AML-193 (cell line): ENCODE measurements around the gene CDC45.

Experiments used
- DNase-seq, 2 experiments: peaks; one replicate each; lab custom pipeline; 2025; lab: John Stamatoyannopoulos, UW

Gene CDC45

DNA sequence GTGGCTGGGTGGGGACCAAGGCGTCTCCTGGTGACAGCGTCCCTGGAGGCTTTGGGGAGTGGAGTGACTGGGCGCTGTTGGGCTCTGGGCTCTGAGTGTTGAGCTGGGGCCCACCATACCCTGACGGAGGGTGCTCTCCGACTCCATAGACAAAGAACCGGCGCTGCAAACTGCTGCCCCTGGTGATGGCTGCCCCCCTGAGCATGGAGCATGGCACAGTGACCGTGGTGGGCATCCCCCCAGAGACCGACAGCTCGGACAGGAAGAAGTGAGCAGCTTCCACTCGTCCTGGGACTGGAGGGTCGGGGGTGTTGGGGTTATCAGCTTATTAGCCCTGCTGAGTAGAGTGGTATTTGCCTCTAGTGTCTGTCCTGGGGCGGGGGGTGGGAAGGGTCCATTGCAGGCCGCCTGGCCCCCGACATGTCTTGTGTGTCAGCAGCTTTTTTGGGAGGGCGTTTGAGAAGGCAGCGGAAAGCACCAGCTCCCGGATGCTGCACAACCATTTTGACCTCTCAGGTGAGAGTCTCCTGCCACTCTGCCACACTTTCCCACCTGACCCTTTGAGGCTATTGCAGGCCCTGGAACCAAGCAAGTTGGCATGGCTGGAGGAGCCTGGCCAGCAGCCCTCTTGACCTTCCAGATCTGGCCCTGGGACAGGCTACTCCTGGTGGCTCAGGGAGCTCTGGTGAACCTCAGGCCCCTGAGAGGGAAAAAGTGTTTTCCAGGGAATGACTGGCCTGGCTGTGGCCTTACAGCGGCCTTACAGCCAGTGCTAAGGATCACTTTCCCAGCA lies 36.9 kb downstream of the CDC45 start:
- DNase-seq, result no peak

DNA sequence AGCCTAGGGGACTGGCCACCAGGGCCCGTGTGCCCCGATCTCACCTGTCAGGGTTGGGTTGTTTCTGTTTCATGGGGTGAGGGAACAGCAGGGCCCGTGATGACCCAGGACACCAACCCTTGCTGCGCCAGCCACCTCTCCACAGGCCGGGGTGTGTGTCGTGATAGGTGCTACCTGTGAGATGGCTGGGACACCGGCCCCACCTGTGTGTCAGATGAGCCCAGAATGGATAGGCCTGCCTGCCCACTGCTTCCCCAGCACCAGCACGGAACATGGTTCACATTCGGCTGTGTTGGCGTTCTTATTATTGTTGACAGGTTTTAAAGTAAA lies 37.4 kb downstream of the CDC45 start:
- DNase-seq, result no peak

DNA sequence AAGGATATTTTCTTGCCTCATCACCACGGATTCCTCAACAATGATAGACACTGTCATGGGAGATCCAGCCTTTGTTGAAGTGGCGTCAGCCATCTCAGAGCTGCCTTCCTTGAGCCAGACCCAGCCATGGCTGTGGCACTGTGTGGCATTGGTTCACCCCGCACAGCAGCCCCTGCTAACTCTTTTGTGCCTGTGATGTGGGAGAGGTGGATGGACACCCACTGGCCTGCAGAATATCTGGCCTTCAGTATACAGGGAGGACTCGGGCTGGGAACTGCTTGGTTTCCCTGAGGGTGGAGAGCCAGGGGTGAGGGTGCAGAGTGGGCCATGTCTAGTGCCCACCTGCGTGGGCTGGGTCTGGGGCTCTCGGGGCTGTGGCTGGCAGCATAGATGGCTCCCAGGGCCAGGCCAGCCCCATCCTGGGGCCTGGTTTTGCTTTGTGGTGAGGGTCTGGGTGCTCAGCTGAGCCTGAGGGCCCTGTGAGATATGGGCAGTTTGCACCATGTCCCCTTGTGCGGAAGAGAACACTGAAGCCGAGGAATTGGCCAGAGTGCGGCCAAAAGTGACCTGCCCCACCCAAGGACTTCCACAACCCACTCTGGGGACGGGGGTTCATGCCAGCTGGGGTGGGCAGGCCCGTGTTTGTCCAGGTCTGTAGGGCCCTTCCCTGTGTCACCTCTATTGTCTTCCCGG lies 38.3 kb downstream of the CDC45 start:
- no peak for DNase-seq

DNA sequence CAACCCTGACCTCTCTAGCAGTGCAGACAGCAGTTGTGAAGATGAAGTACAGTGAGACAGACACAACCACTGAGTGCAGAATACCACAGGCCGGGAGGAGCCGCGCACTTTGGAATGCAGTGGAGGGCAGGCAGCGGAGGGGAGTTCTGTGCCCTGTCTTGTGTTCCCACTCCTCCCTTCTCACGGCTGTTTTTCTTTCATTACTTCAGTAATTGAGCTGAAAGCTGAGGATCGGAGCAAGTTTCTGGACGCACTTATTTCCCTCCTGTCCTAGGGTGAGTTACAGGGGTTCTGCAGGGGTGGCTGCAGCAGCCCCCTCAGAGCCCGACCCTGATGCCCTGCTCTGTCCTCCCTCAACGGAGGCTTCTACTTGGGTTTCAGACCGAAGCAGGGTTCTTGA lies 38.9 kb downstream of the CDC45 start:
- no peak for DNase-seq

DNA sequence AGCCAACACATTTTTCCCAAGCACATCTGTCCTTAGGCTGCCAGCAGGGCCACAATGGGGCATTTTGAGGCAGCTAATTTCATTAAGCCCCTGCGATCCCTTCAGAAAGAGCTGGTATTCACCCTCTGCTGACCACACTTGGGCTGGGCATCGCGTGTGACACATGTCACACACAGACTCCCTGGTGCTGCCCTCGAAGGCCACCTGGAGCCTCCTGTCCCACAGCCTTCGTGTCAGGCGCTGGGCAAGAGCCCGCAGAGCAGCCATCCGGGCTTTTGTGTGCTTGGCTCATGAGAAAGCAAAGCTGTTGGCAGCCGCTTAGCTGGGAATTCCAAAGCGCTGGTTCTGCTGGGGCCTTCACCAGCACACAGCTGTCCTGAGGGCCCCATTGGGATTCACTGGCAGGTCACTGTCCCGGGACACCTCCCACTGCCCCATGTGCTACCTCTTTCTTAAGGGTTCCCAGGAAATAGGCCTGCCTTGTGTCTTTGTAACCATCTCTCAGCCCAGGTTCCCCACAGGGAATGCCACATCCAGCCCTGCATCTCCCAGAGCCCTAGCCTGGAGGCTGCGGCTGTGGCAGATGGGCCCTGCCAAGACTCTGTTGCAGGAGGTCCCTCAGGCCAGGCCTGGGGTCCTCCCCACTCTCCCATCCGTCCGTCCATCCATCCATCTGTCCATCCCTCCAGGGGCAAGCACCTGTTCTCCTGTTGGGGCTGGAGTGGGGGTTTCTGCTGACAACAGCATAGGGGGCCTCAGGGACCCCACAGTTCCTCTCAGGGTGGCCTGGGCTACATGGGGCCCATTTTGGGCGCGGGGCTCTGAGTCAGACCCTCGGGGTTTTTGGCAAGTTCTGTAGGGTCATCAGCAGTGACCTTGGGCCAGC lies 39.6 kb downstream of the CDC45 start:
- no peak for DNase-seq

DNA sequence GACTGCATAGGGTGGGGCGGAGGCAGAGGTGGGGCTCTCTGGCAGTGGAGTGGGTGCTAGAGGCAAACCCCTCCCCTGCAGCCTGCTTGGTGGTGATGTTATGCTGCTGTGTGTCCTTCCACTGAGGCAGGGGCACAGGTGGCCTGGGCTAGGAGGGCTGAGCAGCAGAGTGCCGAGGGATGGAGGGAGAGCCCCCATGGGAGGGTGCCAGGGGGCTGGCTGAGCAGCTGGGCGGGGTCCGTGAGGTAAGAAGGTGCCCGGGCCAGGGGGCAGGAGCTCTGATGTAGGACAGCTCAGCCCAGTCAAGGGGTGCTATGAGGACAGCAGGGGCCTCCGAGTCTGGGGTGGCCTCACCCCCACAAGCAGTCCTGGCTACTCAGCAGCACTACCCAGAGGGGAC lies 40.3 kb downstream of the CDC45 start:
- no peak for DNase-seq

DNA sequence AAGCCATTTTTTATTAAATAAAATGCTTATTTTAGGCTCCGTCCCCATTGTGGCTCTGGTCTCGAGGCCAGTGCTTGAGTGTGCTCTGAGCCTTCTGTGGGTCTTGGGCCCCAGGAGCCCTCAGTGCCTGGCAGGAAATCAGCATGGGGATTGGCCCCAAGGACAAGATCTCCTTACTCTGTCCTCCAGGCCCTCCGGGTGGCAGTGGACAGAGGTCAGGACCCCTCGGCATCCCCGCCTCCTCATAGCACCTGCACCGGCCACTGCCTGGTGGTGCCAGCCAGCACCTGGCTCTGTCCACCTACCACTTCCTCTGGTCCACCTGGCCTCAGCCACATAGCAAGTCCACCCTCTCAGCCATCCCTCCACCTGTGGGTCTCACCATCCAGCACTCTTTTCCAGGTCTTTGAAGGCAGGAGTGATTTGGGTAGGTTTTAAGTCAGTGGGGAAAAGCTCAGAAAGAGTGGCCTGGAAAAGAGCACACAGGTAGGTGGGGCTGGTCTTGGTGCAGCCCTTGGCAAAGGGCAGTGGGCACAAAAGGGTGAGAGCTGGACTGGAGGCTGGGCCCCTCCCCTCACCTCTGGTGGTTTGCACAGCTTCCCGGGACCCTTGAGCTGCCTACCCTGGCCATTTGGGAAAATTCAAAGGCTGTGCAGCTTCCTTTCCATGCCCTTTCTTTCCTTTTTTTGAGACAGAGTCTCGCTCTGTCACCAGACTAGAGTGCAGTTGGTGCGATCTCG lies 41.0 kb downstream of the CDC45 start:
- no peak for DNase-seq

DNA sequence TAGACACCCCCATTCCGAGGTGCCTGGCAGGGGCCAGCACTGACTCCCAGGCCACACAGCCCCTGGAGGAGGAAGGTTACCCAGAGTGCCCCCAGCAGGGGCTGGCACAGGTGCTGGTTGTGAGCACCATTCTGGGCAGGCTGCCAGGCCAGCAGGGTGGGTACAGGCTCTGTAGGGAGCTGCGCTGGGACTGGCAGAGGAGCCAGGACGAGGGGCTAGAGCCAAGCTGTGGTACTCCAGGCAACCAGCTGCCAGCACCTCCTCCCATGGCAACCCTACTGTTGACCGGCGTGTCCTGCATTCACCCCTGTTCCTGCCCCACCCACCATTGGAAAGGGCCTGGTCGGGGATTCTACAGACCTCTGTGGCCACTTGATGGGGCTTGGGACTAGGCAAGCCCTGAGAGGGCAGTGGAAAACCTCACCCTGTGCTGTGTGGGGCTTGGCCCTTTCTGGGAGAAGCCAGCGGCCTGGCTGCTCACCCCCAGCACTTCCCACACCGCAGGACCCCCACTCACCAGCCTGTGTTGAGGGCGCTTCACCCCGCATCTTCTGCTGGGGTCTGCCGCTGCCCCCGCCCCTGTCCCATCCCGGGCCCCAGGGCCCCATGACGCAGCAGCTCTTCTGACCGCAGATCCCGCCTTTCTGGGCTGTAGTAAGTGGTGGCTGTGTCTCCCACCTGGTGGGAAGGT lies 42.6 kb downstream of the CDC45 start:
- no peak for DNase-seq

DNA sequence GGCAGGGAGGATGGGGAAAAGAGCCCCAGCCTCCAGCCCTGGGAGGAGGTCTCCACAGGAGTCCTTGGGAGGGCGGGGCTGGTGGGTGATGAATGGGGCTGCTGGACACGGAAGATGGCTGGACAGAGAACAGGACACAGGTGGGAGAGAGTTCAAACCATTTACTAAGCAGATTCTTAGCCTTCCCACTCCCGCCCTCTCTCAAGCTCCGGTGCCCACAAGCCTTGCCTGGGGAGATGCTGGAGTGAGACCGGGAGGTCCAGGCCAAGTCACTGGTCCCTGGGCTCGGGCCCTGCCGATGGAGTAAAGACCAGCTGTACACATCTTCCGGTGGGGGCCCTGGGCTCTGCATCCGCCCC lies 43.1 kb downstream of the CDC45 start:
- DNase-seq, result no peak

DNA sequence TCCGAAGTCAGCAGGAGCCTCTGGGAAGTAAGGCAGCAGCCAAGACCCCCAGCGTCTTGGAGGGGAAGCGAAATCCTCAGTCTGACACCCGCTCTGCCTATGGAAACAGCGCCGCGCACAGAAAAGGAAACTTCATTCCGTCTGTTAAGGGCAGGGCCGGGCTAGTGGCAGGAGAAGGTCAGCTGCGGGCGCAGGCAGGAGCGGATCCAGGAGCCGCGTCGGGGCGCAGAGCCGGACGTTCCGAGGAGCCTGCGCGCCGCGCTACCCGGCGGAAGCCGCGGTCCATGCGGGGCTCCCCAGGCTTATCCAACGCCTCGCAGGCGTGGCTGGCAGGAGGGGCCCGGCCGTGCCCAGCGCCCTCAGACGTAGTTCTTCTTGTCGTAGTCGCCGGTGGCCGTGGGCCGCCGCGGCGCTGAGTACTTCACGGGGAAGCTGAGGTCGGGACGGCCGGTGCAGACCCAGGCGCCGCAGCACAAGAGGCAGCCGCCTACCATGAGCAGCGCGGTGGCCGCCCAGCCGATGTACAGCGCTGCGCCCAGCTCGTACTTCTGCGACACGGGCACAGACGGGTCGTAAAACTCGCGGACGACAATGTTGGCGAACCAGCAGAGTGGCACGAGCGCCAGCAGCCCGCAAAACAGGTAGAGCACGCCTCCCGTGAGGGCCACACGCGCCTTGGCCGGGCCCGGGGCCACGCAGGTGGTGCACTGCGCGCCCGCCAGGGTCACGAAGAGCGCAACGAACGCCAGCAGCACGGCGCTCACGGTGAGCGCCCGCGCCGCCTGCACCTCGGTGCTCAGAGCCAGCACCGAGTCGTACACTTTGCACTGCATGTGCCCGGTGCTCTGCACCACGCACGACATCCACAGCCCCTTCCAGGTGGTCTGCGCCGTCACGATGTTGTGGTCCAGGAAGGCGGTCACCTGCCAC lies 43.8 kb downstream of the CDC45 start:
- peak; percentile 35 to 37 for DNase-seq

DNA sequence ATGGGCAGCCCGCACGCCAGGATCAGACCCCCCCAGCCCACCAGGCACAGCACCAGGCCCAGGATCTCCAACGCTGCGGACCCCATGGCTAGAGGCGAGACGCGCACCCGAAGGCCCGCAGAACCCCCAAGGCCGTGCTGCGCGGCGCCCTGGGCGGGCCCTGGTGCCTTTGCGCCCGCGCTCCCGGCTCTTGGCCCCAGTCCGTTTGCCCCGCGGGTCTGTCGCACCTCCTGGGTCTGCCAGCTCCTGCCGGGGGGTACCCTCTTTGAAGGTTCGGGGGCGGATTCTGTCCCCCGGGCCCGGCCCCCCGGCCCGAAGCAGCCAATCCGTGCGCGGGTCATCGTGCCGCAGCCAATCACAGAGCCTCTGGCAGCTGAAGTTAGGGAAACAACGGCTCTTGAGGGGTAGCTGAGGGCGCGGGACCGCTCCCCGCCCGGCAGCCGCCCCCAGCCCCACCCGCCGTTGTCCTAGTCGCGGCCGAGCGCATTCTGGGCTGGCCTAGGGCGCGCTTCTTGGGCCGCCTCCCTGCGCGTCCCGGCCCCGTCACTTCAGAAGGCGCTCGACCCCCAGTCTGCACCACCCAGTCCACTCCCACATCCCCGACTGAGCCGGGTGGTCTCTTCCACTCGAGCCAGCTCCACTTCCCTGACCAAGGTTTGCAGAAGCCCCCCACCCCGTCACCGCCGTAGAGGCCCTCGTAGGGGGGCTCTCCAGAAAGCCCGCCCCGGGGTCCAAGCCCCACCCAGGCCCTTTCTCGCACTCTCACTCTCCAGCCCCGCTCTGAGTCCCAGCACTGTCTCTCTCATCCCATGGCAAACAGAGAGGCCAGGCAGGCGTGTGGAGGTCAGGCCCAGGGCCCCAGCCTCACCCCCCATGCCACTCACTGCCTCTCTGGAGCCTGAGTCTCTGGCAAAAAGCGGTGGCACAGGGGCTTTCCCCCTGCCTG lies 44.7 kb downstream of the CDC45 start, which contains the start of gene CLDN5:
Gene CLDN5 (minus strand): TSS at position 241 of the 946 bp plus-strand sequence. CDS start 155 bp downstream, at position 86.
- no peak for DNase-seq

DNA sequence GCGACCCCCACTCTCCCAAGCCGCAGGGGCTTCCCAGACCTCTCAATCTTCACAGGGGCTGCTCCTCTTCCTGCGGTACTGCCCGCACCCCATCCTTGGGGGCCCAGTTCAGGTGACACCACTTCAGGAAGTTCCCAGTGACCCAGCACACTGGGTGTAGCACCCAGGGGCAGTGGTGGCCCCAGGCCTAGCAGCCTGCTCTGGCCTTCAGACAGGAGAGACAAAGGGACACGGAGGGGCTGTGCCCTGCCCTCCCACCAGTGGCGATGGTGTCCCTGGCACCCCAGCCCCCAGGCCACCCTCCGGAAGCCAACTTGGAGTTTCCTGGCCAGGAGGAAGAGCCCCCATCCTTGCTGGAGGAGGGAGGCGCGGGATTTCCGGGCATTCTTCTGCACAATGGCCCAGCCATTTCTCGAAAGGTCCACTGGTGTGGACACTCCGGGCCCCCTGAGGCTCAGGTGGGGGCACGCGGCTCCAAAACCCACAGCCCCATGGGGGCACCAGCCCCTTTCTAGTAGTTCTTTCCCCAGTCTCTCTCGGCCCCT lies 45.5 kb downstream of the CDC45 start:
- DNase-seq, result no peak

DNA sequence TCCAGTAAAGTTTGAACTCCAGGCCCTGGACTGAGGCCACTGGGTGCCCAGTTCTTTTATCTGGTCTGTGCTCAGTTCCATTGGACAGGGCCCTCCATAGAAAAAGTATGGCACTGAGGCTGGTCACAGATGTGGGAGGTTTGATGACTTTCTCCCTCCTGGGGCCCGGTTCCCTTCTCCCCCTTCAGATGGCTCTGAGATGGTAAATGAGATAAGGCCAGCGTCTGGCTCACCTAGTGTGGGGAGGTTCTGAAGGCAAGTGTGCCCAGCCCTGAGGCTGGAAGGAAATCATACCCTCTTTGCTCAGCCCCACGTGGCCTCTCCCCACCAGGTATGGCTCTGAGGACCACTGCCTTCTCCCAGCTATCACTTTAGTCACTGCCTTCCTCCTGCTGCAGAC lies 45.9 kb downstream of the CDC45 start:
- DNase-seq, result no peak

DNA sequence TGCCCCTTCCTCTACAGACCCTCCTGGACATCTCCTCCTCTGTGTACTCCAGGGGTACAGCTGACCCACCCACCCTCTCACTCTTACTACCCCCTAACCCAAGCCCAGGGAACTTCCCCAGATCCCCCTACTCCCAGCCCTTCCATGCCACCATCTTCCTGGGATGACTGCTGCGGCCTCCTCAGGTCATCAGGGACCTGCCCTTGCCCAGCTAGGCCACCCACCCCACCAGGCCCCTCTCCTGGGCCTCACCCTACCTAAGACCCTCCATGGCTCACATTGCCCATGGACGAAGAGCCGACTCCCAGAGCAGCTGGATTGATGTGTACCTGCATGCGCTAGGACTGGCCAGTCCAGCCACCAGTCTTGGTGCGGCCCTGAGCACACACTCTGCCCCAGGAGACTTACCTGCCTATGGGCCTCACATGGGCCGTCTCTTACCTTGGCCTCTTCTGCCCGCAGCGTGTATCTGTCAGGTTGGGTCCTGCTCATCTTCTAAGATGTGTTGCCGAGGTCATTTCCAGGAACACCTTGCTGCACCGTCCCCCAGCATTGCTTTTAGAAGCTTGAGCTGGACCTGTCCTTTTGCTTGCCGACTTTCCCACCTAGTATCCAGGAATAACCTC lies 46.5 kb downstream of the CDC45 start:
- no peak for DNase-seq

DNA sequence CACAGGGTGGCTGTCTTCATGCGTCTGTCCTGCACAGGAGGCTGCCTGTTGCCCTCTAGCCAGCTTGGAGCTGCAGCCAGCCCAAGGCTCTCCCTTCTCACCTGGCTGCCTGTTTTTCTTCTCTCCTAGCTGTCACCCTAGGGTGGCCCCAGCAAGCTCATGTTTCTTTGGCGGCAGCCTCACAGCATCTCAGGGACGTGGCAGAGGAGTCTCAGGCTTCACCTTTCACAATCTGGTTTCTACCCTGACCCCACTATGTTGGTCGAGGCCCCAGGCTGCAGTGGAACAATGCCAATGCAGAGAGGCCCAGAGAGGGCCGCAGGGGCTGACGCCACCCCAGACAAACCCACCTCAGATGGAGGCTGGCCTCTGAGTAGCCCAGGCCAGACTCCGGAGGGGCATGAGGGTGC lies 47.0 kb downstream of the CDC45 start:
- no peak for DNase-seq

DNA sequence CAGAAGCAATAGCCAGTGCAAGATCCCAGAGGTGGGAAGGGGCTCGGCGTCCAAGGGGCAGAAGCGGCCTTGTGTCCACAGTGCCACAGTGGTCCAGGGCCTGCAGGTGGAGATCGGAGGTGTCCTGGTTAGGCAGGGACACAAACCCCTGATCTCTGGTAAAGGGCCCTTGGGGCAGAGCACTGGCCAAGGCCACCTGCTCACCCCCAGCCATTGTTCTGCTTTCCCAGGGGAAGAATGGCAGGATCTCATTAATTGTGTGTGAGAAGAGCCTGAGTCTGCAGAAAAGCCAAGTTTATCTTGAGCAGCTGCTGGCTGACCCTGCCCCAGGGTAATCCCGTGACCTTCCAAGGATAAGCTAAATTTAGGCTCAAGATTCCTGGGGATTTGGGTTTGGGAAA lies 47.6 kb downstream of the CDC45 start:
- DNase-seq, result no peak

DNA sequence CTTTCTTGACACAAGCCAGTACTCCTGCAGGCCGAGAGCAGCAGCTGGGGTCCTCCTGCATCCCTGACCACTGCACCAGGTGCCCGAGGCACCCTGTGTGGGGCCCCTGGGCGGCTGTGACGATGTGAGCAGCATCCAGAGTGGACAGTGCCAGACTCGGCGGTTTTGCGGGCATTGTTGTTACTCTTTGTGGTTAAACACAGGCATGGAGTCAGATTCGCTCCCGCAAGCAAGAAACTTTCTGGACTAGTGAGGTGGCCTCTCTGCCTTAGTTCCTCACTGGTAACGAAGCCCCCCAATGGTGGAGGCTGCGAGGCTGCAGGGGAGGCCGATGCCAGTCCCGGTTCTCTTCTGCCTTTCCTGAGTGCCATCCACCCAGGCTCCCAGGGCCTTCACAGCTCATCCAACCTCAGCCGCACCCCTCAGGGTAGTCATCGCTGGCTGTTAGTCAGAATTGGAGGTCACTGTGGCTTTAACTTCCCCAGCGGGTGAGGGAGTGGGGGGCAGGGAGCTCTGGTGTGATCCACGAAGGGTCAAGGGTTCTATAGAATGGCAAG lies 48.2 kb downstream of the CDC45 start:
- no peak for DNase-seq

DNA sequence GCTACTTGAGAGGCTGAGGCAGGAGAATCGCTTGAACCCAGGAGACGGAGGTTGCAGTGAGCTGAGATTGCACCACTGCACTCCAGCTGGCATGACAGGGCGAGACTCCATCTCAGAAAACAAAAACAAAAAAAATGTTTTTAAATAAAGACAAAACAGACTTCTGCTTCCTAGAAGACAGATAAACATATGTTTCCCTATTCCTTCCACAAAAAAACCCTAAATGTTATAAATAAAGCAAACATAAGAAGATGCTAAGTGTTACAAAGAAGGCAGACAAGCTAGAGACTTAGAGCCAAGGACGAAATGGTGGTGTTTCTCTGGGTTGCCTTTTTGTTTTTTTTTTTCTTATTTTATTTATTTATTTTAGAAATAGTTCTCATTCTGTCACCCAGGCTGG lies 50.1 kb downstream of the CDC45 start:
- DNase-seq, result no peak
